ENCODE results near the gene PDE3B.
"Not testable (repeated sequence)": the region's sequence is repeated elsewhere in the genome, so short reads cannot be mapped to it uniquely, and the experiment has no call there.

GRCh38 chr11:14633506-14634224 lies 9.9 kb upstream of the PDE3B start:
- TF ChIP-seq POLR2A (IDR thresholded peaks at IDR 0.05), result not testable (repeated sequence)
- TF ChIP-seq, protein P1, sequence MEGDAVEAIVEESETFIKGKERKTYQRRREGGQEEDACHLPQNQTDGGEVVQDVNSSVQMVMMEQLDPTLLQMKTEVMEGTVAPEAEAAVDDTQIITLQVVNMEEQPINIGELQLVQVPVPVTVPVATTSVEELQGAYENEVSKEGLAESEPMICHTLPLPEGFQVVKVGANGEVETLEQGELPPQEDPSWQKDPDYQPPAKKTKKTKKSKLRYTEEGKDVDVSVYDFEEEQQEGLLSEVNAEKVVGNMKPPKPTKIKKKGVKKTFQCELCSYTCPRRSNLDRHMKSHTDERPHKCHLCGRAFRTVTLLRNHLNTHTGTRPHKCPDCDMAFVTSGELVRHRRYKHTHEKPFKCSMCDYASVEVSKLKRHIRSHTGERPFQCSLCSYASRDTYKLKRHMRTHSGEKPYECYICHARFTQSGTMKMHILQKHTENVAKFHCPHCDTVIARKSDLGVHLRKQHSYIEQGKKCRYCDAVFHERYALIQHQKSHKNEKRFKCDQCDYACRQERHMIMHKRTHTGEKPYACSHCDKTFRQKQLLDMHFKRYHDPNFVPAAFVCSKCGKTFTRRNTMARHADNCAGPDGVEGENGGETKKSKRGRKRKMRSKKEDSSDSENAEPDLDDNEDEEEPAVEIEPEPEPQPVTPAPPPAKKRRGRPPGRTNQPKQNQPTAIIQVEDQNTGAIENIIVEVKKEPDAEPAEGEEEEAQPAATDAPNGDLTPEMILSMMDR (IDR thresholded peaks at IDR 0.05), result not testable (repeated sequence)
